Nephron (organoid): Measurements from ENCODE around the gene RGMB.
"Not testable (repeated sequence)": the region's sequence is repeated elsewhere in the genome, so short reads cannot be mapped to it uniquely, and the experiment has no call there.

Experiments used
- H3K27ac Mint-ChIP-seq, 3 experiments: 2 replicates each; pipeline ENCODE4 v1.8.0; 2020; ENCODE audit warnings: mixed read lengths in 3 of 3, mild to moderate bottlenecking in 2 of 3, moderate library complexity in 1 of 3
- H3K27me3 Mint-ChIP-seq: 2 replicates; pipeline ENCODE4 v1.8.0; 2021; ENCODE audit warnings: low read depth, mild to moderate bottlenecking, moderate library complexity, mixed read lengths
- H3K36me3 Mint-ChIP-seq: 2 replicates; pipeline ENCODE4 v1.8.0; 2020; ENCODE audit warnings: low read depth, mixed read lengths
- H3K4me1 Mint-ChIP-seq: 2 replicates; pipeline ENCODE4 v1.8.0; 2020; ENCODE audit warnings: mixed read lengths
- H3K4me3 Mint-ChIP-seq, 3 experiments: 2 replicates each; pipeline ENCODE4 v1.8.0; 2020; ENCODE audit warnings: mild to moderate bottlenecking in 3 of 3, mixed read lengths in 3 of 3, moderate library complexity in 2 of 3
- H3K9me3 Mint-ChIP-seq: 2 replicates; pipeline ENCODE4 v1.8.0; 2020; ENCODE audit warnings: mixed read lengths
- CTCF ChIP-seq, 3 experiments: fragments of 200-600 bp; sonication (generic); IDR thresholded peaks; one replicate each; pipeline ENCODE4 v1.5.0; 2021; ENCODE audit warnings: antibody characterized with exemption in 3 of 3; ENCODE audit not compliant: unreplicated experiment in 3 of 3

Gene RGMB

GRCh38 chr5:98736753-98737152 is 36.7 kb upstream of the RGMB start:
- no peak for TF ChIP-seq CTCF (IDR thresholded peaks at IDR 0.05; ENCODE audit: unreplicated experiment in 3 of 3)
- no peak overlapping the region for H3K27ac Mint-ChIP-seq
- H3K27me3 Mint-ChIP-seq, result no peaks in the 10 kb centered on the region
- H3K9me3 Mint-ChIP-seq, result peaks cover 17% of the 10 kb centered on the region
- H3K36me3 Mint-ChIP-seq, result no peaks in the 10 kb centered on the region
- H3K4me3 Mint-ChIP-seq, result no peak overlapping the region
- H3K4me1 Mint-ChIP-seq, result no peaks in the 10 kb centered on the region

- H3K9me3 Mint-ChIP-seq, result peaks cover 17% of the 10 kb centered on the region
- H3K27me3 Mint-ChIP-seq, H3K4me1 Mint-ChIP-seq, H3K4me3 Mint-ChIP-seq, H3K36me3 Mint-ChIP-seq, H3K27ac Mint-ChIP-seq: not testable (repeated sequence)
Observed at GRCh38 chr5:98737441-98737840, 36.0 kb upstream of the RGMB start.

DNA sequence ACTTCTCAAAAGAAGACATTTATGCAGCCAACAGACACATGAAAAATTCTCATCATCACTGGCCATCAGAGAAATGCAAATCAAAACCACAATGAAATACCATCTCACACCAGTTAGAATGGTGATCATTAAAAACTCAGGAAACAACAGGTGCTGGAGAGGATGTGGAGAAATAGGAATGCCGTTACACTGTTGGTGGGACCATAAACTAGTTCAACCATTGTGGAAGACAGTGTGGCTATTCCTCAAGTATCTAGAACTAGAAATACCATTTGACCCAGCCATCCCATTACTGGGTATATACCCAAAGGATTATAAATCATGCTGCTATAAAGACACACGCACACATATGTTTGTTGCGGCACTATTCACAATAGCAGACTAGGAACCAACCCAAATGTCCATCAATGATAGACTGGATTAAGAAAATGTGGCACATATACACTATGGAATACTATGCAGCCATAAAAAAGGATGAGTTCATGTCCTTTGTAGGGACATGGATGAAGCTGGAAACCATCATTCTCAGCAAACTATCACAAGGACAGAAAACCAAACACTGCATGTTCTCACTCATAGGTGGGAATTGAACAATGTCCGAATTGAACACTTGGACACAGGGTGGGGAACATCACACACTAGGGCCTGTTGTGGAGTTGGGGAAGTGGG is 34.8 kb upstream of the RGMB start:
- not testable (repeated sequence) for H3K4me1 Mint-ChIP-seq, H3K27me3 Mint-ChIP-seq, H3K36me3 Mint-ChIP-seq, H3K4me3 Mint-ChIP-seq, H3K27ac Mint-ChIP-seq
- H3K9me3 Mint-ChIP-seq, result peaks cover 17% of the 10 kb centered on the region

DNA sequence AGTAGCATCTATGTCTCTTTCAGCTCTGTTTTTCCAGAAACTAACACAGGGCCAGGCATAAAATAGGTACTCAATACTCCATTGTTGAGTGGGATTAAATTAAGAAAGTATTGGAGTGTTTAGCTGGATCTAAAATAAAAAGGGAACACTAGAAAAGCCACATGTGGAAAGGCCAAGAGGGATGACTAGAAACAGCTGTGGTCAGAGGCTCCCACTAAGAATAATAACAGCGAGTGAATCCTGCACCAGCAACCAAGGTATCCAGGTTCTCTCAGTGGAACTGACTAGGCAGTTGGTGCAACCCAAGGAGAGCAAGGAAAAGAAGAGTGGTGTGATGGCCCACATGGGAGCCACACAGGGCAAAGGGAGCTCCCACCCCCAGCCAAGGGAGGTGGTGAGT is 31.5 kb upstream of the RGMB start:
- H3K36me3 Mint-ChIP-seq, result no peaks in the 10 kb centered on the region
- no peak overlapping the region for H3K27ac Mint-ChIP-seq
- H3K27me3 Mint-ChIP-seq, result no peaks in the 10 kb centered on the region
- H3K9me3 Mint-ChIP-seq, result peaks cover 11% of the 10 kb centered on the region
- TF ChIP-seq CTCF (IDR thresholded peaks at IDR 0.05; ENCODE audit: unreplicated experiment in 3 of 3), result no peak
- H3K4me3 Mint-ChIP-seq, result no peak overlapping the region
- H3K4me1 Mint-ChIP-seq, result no peaks in the 10 kb centered on the region

DNA sequence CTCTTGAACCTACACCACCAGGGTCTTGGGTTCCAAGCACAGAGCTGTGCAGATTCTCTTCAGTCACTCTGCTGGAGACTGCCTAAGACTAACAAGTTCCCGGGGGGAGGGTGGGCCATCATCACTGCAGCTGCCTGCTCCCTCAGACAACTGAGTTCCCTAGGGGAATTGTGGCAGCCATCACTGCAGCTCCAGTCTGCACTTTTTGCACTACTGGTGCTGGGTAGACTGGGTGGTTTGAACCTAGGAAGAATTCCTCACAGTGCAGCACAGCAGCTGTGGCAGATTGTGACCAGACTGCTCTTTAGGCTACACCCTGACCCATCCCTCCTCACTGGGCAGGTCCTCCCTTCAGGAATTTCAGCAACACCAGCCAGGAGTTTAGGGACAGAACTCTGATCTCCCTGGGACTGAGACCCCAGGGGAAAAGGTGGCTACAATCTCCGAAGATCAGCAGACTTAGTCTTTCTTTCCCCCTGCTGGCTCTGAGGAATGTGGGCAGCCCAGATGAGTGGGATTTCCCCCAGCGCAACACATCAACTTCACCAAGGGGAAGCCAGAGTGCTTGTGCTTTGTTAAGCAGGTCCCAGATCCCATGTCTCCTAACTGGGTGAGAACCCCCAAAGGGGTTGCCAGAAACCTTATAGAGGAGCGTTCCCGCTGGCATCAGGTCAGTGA is 30.9 kb upstream of the RGMB start:
- no peaks in the 10 kb centered on the region for H3K27me3 Mint-ChIP-seq
- H3K27ac Mint-ChIP-seq, result no peak overlapping the region
- TF ChIP-seq CTCF (IDR thresholded peaks at IDR 0.05; ENCODE audit: unreplicated experiment in 3 of 3), result no peak
- peaks cover 11% of the 10 kb centered on the region for H3K9me3 Mint-ChIP-seq
- H3K4me3 Mint-ChIP-seq, result no peak overlapping the region
- H3K4me1 Mint-ChIP-seq, result no peaks in the 10 kb centered on the region
- no peaks in the 10 kb centered on the region for H3K36me3 Mint-ChIP-seq

DNA sequence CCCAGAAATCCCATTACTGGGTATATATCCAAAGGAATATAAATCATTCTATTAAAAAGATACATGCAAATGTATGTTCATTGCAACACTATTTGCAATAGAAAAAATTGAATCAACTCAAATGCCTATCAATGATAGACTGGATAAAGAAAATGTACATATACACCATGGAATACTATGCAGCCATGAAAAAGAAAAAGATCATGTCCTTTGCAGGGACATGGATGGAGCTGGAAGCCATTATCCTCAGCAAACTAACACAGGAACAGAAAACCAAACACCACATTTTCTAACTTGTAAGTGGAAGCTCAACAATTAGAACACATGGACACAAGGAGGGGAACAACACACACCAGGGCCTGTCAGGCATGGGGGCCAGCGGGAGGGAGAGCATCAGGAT is 25.2 kb upstream of the RGMB start:
- not testable (repeated sequence) for H3K4me1 Mint-ChIP-seq, H3K9me3 Mint-ChIP-seq, H3K27ac Mint-ChIP-seq, H3K4me3 Mint-ChIP-seq, H3K27me3 Mint-ChIP-seq, H3K36me3 Mint-ChIP-seq

- Mint-ChIP-seq H3K36me3 (no peaks in the 10 kb centered on the region), H3K27me3 (peaks cover 3% of the 10 kb centered on the region), H3K4me3 (no peak overlapping the region), H3K9me3 (peaks cover 7% of the 10 kb centered on the region), H3K4me1 (no peaks in the 10 kb centered on the region), H3K27ac (no peak overlapping the region)
- no peak for TF ChIP-seq CTCF (IDR thresholded peaks at IDR 0.05; ENCODE audit: unreplicated experiment in 3 of 3)
Observed at GRCh38 chr5:98749046-98749445, 24.4 kb upstream of the RGMB start.
